ENCODE measurements around the gene ORAI3.
A peak's percentile ranks its signal among the peaks of the same experiment; 100 is the strongest.

The ORAI3 gene

GRCh38 chr16:30946671-30947540 lies 2.0 kb upstream of the ORAI3 start:
- H3K4me3 ChIP-seq (replicated peaks; ENCODE audit: low read depth, low read length), result no peak overlapping the region
- DNase-seq (ENCODE audit: extremely low read depth, low read depth), result no peak

GRCh38 chr16:30947541-30947858 lies 1.4 kb upstream of the ORAI3 start:
- no peak for TF ChIP-seq CTCF (IDR thresholded peaks at IDR 0.05; ENCODE audit: low read depth, low read length, missing control alignments)
- DNase-seq (ENCODE audit: extremely low read depth, low read depth), result no peak
- H3K4me3 ChIP-seq (replicated peaks; ENCODE audit: low read depth, low read length), result no peak overlapping the region

More at GRCh38 chr16:30946671-30947540, 2.0 kb upstream of the ORAI3 start:
- no peak for TF ChIP-seq CTCF (IDR thresholded peaks at IDR 0.05; ENCODE audit: low read depth, low read length, missing control alignments)

- DNase-seq (ENCODE audit: extremely low read depth, low read depth), result peak; percentile 98
- peak overlapping the region; percentile 61 for H3K4me3 ChIP-seq (replicated peaks; ENCODE audit: low read depth, low read length)
- TF ChIP-seq CTCF (IDR thresholded peaks at IDR 0.05; ENCODE audit: low read depth, low read length, missing control alignments), result no peak
Measured at GRCh38 chr16:30947859-30948666, 805 bp upstream of the ORAI3 start.

DNA sequence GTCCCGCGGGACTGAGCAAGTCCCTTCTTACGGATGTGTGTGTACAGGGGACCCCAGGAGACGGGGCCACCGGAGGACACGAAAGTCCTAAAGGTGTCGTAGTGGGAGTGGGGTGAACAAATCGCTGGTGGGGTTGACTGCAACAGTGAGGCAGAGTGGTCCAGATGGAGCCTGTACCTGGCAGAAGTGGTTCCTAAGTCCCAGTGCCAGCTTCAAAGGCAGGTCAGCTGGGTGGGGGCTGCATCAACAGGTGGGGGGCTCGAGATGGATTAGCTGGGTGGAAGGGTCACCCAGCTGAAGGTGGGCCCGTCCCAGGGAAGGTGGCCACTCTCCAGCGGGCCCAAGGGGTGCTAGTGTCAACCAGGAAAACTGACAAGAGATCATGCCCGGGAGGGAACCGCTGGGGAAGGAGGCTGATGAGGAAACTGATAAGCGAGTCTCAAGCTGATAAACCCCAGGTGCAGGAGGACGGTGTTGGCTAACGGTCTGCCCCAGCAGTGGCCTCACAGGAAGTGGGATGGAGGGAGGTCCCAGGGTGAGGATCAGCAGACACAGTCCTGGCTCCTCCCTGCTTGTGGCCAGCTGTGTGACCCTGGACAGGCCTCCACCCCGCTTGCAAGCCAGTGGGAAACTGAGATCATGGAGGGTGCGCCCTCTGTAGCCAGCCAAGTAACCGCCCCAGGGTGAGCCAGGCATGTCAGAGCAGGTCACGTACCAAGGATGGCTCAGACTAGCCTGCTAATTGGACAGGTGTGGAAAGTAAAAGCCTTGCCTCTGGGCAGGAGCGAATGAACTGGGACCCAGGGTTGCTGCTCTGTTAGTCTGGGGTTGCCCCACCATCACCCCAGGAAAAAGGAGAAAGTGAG lies 1.0 kb downstream of the ORAI3 start:
- H3K4me3 ChIP-seq (replicated peaks; ENCODE audit: low read depth, low read length), result peak overlapping the region; percentile 61
- peak; percentile 61 for DNase-seq (ENCODE audit: extremely low read depth, low read depth)
- no peak for TF ChIP-seq CTCF (IDR thresholded peaks at IDR 0.05; ENCODE audit: low read depth, low read length, missing control alignments)

DNA sequence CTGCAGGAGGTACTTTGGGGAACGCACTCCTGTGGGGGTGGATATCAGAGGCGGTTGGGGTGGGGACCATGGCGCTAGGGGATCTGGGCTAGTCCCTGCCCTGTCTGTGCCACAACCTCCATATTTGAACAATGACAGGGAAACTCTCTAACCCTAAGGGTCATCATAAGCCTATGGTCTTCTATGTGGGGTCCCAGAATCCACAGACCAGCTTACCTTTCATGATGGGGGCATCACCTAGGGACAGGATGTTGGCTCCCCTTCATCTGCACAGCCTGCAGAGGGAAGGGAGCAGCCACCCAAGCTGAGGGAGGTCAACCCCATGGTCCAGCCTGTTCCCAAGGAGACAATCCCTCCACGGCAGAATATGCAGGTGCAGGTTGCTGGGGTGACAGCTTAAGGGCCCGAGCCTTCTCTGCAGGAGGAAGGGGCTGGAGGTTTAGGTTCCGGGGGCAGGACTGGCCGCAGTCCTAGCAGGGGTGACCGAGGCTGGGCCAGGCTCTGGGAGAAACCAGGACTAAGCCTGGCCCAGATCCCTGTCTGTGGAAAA lies 1.7 kb downstream of the ORAI3 start:
- H3K4me3 ChIP-seq (replicated peaks; ENCODE audit: low read depth, low read length), result peak overlapping the region; percentile 61
- no peak for TF ChIP-seq CTCF (IDR thresholded peaks at IDR 0.05; ENCODE audit: low read depth, low read length, missing control alignments)
- DNase-seq (ENCODE audit: extremely low read depth, low read depth), result no peak

DNA sequence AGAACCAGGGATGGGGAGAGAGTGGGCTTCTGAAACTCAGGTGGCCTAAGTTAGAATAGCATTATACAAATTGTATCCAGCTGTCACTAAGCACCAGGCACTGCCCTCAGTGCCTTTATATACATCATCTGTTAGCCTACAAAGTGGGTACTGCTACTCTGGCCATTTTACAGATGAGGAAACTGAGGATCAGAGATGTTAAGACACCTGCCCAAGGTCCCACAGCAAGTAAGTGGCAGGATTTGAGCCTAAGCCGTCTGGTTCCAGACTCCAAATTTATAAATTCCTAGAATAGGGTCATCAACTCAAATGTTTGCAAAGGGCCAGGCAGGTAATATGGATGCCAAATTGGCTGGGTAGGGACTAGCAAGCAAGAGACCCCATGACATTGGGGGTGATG lies 2.3 kb downstream of the ORAI3 start:
- DNase-seq (ENCODE audit: extremely low read depth, low read depth), result no peak
- TF ChIP-seq CTCF (IDR thresholded peaks at IDR 0.05; ENCODE audit: low read depth, low read length, missing control alignments), result no peak
- no peak overlapping the region for H3K4me3 ChIP-seq (replicated peaks; ENCODE audit: low read depth, low read length)
